H1 (cell line): ENCODE data around the gene TRABD2B.

ENCODE experiments used
- CHD2 ChIP-seq: IDR thresholded peaks from 2 replicates; pipeline ENCODE4 v1.6.1; 2012; ENCODE audit warnings: low read length, improper control_type of control experiment
- CREB1 ChIP-seq: IDR thresholded peaks from 2 replicates; pipeline ENCODE4 v1.6.1; 2012; ENCODE audit warnings: inconsistent platforms
- CTCF ChIP-seq, 3 experiments: IDR thresholded peaks; 1 replicate in 2 of 3; 2 replicates in 1 of 3; pipeline versions ENCODE4 v1.5.1 to v1.6.1; 2011; ENCODE audit warnings: low read length in 3 of 3, mild to moderate bottlenecking in 3 of 3, inconsistent platforms in 2 of 3, low read depth in 1 of 3, moderate library complexity in 1 of 3; ENCODE audit not compliant: insufficient read depth in 1 of 3; ENCODE audit errors: control extremely low read depth in 1 of 3
- POLR2AphosphoS5 ChIP-seq: IDR thresholded peaks from 2 replicates; pipeline ENCODE4 v1.6.1; 2011; ENCODE audit warnings: low read depth, low read length

- no peak for TF ChIP-seq POLR2AphosphoS5
- no peak for TF ChIP-seq CREB1
- TF ChIP-seq CTCF (IDR thresholded peaks at IDR 0.05; ENCODE audit: control extremely low read depth in 1 of 3, insufficient read depth in 1 of 3, low read depth in 1 of 3, low read length in 3 of 3), result no peak
- TF ChIP-seq CHD2, result no peak
Measured at GRCh38 chr1:47924270-47925048, 72.7 kb downstream of the TRABD2B start.
